HG03354 (cell line): ENCODE measurements around the gene EPS8L3.
"Not testable (repeated sequence)": the region's sequence is repeated elsewhere in the genome, so short reads cannot be mapped to it uniquely, and the experiment has no call there.

Source experiments
- ATAC-seq: cut with Tn5 transposase; IDR thresholded peaks from one replicate; pipeline ENCODE4 v1.9.1; 2021; ENCODE audit warnings: mild to moderate bottlenecking; ENCODE audit not compliant: unreplicated experiment, poor library complexity, severe bottlenecking

The EPS8L3 gene

GRCh38 chr1:109763646-109764415 lies at the start of gene EPS8L3:
TSS of gene EPS8L3 (minus strand) at chr1:109763923. CDS start at chr1:109761749, 2,174 bp downstream.
- ATAC-seq, result no peak

- no peak for ATAC-seq
Observed at GRCh38 chr1:109812691-109813393, 49.1 kb upstream of the EPS8L3 start.

- no peak for ATAC-seq
Observed at GRCh38 chr1:109808703-109809102, 45.0 kb upstream of the EPS8L3 start.

GRCh38 chr1:109807822-109808680 lies 44.3 kb upstream of the EPS8L3 start:
- ATAC-seq, result no peak

GRCh38 chr1:109807402-109807801 lies 43.7 kb upstream of the EPS8L3 start:
- no peak for ATAC-seq

GRCh38 chr1:109806733-109807400 lies 43.1 kb upstream of the EPS8L3 start:
- no peak for ATAC-seq

- ATAC-seq, result no peak
Observed at GRCh38 chr1:109805486-109806165, 41.9 kb upstream of the EPS8L3 start.

GRCh38 chr1:109804660-109805059 lies 40.9 kb upstream of the EPS8L3 start:
- ATAC-seq, result no peak

GRCh38 chr1:109803901-109804331 lies 40.2 kb upstream of the EPS8L3 start:
- ATAC-seq, result no peak

GRCh38 chr1:109802901-109803561 lies 39.3 kb upstream of the EPS8L3 start:
- no peak for ATAC-seq

GRCh38 chr1:109802136-109802900 lies 38.6 kb upstream of the EPS8L3 start:
- no peak for ATAC-seq

GRCh38 chr1:109801791-109802135 lies 38.0 kb upstream of the EPS8L3 start:
- no peak for ATAC-seq

- ATAC-seq, result no peak
Observed at GRCh38 chr1:109800291-109800690, 36.6 kb upstream of the EPS8L3 start.

- no peak for ATAC-seq
Observed at GRCh38 chr1:109799445-109799844, 35.7 kb upstream of the EPS8L3 start.

GRCh38 chr1:109797303-109797595 lies 33.5 kb upstream of the EPS8L3 start:
- ATAC-seq, result not testable (repeated sequence)

- no peak for ATAC-seq
Observed at GRCh38 chr1:109796484-109797302, 33.0 kb upstream of the EPS8L3 start.

GRCh38 chr1:109794319-109795132 lies 30.8 kb upstream of the EPS8L3 start:
- ATAC-seq, result no peak
